Stimulated activated CD8-positive, alpha-beta memory T cell treated with anti-CD3 and anti-CD28 coated beads, Interleukin-4, amount 100 ng/mL, for 4 hours (primary cell): ENCODE measurements around the gene RASA3.

Experiments used
- DNase-seq, 2 donors: peaks; one replicate each; pipeline ENCODE4 v3.0.0-alpha.2; 2020; ENCODE audit warnings: low read depth in 2 of 2, low spot score in 1 of 2

RASA3 gene

DNA sequence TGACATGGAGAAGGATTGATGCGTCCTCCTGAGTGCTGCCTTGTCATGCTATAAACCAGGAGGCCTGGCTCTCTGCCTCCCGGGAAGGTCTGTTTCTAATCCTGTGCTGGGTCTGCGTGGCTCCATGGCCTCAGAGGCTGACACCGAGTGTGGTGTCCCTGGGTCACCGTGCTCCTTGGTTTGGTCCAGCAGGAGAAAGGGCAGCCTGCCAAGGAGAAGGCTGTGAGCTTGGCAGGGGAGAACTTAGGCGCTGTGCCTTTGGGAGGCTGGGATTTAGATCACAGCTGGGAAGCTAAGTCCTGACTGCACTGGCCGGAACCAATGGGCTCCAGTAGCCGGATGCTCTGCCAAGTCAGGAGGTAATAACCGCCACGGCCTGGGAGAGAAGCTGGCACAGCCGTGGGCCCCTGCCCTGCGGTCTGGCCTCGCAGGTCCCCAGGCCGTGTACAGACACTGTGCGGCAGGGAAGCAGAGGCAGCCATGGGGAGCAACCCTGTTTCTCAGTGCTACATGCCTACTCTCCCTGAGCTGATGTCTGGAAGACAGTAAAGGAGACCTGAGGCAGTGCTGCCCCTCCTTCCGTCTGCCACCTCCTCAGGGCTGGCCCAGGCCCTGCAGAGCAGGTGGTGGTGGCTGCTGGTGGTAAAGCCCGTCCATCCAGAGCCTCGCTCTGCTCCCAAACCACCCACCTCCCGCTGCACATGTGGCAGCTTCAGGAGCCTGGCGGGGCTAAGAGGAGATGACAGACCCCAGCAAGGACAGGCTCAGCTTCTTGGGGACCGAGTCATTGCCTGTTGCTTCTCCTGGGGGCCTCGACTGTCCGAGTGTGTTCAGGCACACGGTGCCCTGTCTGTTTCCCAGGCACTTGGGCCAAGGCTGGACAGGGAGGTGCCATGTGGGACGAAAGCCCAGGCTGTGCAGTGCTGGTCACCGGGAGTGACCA is 203.5 kb downstream of the RASA3 start:
- DNase-seq = no peak
